GM12892 (cell line): ENCODE measurements around the gene FAM168B.

ENCODE experiments used
- POLR2A ChIP-seq: IDR thresholded peaks from 2 replicates; pipeline ENCODE4 v1.6.1; 2011; ENCODE audit warnings: low read depth, low read length, control low read depth
- POLR2AphosphoS5 ChIP-seq: IDR thresholded peaks from 2 replicates; pipeline ENCODE4 v1.6.1; 2011; ENCODE audit warnings: low read depth, low read length, control low read depth
- TAF1 ChIP-seq: IDR thresholded peaks from 2 replicates; pipeline ENCODE4 v1.6.1; 2011; ENCODE audit warnings: low read depth, mild to moderate bottlenecking, control low read depth, low read length, borderline replicate concordance

DNA sequence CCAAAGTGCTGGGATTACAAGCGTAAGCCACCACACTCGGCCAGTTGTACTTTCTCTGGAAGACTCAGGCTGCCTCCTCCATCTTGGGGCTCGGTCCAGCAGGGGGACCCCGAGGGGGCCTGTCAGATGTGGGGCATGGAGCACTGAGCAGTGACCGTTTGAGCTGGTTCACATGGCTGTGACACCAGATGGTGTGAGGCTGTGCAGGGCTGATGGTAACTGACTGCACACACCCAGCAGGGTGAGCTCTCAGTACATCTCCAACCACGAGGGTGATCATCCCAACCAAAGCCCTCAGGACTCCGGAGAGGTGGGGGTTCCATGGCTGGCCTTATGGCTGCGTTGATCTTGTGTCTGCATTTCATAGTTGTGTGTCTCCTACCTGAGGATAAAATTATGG is 63.4 kb downstream of the FAM168B start:
- TF ChIP-seq POLR2A = no peak
- TF ChIP-seq POLR2AphosphoS5 = no peak
- no peak for TF ChIP-seq TAF1
